Gastroesophageal sphincter (tissue), 3 donors: ENCODE results near the gene PCDHA11.

Experiments
- POLR2A ChIP-seq, 2 donors: fragments of 450-650 bp; IDR thresholded peaks; one replicate each; pipeline ENCODE4 v1.6.1; 2017; ENCODE audit warnings: antibody characterized with exemption in 2 of 2, mild to moderate bottlenecking in 2 of 2, moderate library complexity in 1 of 2
- TF ChIP-seq, protein P1 (sequence below), 4 experiments: fragments of 200-600 bp in 2 of 4; fragments of 450-650 bp in 2 of 4; sonication (generic) in 1 of 4; IDR thresholded peaks; one replicate each; pipeline ENCODE4 v1.5.1; 2017 to 2019; ENCODE audit warnings: antibody characterized with exemption in 4 of 4, mild to moderate bottlenecking in 2 of 4, moderate library complexity in 2 of 4

DNA sequence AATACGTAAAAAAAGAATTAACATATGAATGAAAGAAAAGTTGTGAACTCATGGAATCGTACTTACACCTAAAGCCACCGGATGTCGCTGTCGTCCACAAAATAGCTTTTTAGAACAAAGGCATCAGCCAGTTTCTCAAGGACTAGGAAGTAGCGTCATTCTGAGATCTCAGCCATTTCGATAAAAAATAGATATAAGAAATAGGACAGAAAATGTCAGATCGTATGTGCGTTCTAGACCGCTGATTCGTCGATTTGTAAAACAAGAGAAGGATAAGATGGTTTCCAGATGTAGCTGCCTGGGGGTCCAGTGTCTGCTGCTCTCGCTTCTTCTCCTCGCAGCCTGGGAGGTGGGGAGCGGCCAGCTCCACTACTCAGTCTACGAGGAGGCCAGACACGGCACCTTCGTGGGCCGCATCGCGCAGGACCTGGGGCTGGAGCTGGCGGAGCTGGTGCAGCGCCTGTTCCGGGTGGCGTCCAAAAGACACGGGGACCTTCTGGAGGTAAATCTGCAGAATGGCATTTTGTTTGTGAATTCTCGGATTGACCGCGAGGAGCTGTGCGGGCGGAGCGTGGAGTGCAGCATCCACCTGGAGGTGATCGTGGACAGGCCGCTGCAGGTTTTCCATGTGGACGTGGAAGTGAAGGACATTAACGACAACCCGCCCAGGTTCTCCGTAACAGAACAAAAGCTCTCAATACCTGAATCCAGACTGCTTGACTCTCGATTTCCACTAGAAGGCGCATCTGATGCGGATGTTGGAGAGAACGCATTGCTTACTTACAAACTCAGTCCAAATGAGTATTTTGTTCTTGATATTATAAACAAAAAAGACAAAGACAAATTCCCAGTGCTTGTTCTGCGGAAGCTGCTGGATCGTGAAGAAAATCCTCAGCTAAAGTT is 12.7 kb upstream of the PCDHA11 start, which contains the start of gene PCDHA10:
- TF ChIP-seq POLR2A (IDR thresholded peaks at IDR 0.05) = no peak
- TF ChIP-seq, protein P1, sequence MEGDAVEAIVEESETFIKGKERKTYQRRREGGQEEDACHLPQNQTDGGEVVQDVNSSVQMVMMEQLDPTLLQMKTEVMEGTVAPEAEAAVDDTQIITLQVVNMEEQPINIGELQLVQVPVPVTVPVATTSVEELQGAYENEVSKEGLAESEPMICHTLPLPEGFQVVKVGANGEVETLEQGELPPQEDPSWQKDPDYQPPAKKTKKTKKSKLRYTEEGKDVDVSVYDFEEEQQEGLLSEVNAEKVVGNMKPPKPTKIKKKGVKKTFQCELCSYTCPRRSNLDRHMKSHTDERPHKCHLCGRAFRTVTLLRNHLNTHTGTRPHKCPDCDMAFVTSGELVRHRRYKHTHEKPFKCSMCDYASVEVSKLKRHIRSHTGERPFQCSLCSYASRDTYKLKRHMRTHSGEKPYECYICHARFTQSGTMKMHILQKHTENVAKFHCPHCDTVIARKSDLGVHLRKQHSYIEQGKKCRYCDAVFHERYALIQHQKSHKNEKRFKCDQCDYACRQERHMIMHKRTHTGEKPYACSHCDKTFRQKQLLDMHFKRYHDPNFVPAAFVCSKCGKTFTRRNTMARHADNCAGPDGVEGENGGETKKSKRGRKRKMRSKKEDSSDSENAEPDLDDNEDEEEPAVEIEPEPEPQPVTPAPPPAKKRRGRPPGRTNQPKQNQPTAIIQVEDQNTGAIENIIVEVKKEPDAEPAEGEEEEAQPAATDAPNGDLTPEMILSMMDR (IDR thresholded peaks at IDR 0.05) = peak in 2 of 4 experiments; percentile 15 to 39
